ENCODE data around the gene ATP6V0A1.

The ATP6V0A1 gene

DNA sequence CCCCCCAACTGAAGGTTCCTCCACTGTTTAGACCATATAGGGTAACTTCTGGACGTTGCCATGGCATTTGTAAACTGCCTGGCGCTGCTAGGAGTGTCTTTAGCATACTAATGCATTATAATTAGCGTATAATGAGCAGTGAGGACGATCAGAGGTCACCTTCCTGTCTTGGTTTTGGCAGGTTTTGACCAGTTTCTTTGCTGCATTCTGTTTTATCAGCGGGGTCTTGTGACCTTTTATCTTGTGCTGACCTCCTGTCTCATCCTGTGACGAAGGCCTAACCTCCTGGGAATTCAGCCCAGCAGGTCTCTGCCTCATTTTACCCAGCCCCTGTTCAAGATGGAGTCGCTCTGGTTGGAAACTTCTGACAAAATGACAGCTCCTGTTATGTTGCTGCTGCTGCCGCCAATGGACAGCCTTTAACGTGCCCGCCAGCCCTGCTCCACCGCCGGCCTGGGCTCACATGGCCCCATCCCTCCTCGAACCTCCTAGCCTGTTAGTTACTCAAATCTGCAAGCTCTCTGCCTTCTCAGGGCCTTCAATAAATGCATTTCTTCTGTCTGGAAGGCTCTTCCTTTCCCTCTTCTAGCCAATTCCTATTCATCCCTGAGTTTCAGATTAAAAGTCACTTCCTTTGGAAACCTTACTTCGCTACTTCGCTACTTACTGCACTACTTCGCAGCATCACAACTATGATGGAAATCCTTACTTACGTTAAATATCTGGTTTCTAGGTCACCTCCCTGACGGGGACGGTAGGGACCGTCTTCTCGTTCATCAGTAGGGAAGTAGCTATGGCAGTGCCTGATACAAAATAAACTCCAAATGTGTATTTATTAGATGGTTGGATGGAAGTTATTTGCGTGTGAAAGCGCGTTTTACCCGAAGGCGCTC lies 76.7 kb downstream of the ATP6V0A1 start:
- H3K27ac ChIP-seq: peak overlapping the region; percentile 89
- TF ChIP-seq ZFX (IDR thresholded peaks at IDR 0.05; ENCODE audit: borderline replicate concordance): no peak
- TF ChIP-seq, protein P1, sequence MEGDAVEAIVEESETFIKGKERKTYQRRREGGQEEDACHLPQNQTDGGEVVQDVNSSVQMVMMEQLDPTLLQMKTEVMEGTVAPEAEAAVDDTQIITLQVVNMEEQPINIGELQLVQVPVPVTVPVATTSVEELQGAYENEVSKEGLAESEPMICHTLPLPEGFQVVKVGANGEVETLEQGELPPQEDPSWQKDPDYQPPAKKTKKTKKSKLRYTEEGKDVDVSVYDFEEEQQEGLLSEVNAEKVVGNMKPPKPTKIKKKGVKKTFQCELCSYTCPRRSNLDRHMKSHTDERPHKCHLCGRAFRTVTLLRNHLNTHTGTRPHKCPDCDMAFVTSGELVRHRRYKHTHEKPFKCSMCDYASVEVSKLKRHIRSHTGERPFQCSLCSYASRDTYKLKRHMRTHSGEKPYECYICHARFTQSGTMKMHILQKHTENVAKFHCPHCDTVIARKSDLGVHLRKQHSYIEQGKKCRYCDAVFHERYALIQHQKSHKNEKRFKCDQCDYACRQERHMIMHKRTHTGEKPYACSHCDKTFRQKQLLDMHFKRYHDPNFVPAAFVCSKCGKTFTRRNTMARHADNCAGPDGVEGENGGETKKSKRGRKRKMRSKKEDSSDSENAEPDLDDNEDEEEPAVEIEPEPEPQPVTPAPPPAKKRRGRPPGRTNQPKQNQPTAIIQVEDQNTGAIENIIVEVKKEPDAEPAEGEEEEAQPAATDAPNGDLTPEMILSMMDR (IDR thresholded peaks at IDR 0.05): no peak

GRCh38 chr17:42536048-42536371 lies 77.3 kb downstream of the ATP6V0A1 start, which contains the start of gene NAGLU:
Gene NAGLU, plus strand, starts transcription at chr17:42536241. Its CDS starts 32 bp downstream, at chr17:42536273.
- peak within 1 kb of the TSS; percentile 89 for H3K27ac ChIP-seq
- TF ChIP-seq, protein P1 (IDR thresholded peaks at IDR 0.05): no peak
- no peak for TF ChIP-seq ZFX (IDR thresholded peaks at IDR 0.05; ENCODE audit: borderline replicate concordance)

DNA sequence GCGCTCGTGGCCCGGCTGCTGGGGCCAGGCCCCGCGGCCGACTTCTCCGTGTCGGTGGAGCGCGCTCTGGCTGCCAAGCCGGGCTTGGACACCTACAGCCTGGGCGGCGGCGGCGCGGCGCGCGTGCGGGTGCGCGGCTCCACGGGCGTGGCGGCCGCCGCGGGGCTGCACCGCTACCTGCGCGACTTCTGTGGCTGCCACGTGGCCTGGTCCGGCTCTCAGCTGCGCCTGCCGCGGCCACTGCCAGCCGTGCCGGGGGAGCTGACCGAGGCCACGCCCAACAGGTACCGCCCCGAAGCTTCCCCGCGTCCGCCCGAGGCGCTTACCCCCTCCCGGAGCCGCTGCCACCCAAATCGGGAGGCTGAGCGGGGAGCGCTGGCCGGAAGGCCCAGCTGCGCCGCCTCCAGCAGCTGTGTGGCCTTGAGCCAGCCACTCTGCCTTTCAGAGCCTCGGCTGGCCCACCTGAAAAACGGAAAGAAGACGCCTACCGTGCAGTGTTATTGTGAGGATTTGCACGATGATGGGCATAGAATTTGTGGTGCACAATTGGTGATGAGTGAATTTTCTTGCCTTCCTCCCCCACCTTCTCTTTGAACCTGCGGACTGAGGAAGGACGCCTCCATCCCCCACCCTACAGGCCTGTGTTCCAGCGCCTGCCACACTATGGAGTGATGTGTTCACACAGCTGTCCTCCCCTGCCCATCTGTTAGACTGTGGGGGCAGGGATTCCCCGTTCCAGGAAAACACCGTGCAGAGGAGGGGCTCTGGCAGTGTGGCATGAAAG lies 77.9 kb downstream of the ATP6V0A1 start:
- no peak for TF ChIP-seq ZFX (IDR thresholded peaks at IDR 0.05; ENCODE audit: borderline replicate concordance)
- TF ChIP-seq, protein P1 (IDR thresholded peaks at IDR 0.05): peak; percentile 14; the same call in 1 of the 2 replicates
- peak overlapping the region; percentile 89 for H3K27ac ChIP-seq

DNA sequence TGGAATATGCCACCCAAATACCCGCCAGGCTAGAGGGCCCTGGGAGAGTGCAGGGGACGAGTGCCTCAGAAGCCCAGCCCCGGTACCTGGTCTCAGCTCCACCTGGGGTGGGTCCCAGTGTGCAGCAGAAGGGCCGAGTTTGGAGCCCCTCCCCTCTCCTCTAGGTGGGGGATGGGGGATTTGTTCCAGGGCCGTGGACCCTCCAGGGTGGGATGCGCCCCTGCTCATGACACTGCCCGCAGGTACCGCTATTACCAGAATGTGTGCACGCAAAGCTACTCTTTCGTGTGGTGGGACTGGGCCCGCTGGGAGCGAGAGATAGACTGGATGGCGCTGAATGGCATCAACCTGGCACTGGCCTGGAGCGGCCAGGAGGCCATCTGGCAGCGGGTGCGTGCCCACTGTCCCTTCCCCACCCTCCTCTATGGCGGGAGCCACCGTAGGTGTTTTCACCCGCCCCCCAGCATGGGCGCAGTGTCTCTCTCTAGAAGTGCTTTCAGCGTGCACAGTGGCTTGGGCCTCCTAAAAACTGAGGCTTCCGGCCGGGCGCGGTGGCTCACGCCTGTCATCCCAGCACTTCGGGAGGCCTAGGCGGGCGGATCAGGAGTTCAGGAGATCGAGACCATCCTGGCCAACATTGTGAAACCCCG lies 78.6 kb downstream of the ATP6V0A1 start:
- peak overlapping the region; percentile 89 for H3K27ac ChIP-seq
- TF ChIP-seq, protein P1 (IDR thresholded peaks at IDR 0.05): no peak
- TF ChIP-seq ZFX (IDR thresholded peaks at IDR 0.05; ENCODE audit: borderline replicate concordance): no peak

DNA sequence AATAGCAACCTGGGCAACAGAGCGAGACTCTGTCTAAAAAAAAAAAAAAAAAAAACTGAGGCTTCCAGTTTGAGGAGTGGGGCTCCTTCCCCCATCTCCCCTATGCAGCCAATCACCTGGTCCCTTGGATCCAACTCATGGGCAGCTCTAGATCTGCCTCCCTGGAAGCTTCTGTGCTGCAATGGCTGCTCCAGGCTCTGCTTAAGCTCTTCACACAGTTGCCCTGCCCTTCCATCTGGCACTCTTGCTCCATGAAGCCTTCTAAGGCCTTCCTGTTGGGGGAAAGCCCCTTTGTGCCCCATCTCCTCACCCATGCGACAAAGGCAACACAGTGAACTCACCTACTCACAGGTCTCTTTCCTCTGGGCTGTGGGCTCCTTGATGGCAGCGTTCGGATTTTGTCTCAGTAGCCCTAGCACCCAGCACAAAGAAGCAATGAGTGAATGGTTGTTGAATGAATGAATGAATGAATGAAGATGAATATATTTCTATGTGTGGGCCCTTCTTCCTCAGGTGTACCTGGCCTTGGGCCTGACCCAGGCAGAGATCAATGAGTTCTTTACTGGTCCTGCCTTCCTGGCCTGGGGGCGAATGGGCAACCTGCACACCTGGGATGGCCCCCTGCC lies 79.3 kb downstream of the ATP6V0A1 start:
- H3K27ac ChIP-seq: peak overlapping the region; percentile 89
- no peak for TF ChIP-seq ZFX (IDR thresholded peaks at IDR 0.05; ENCODE audit: borderline replicate concordance)
- TF ChIP-seq, protein P1 (IDR thresholded peaks at IDR 0.05): no peak

DNA sequence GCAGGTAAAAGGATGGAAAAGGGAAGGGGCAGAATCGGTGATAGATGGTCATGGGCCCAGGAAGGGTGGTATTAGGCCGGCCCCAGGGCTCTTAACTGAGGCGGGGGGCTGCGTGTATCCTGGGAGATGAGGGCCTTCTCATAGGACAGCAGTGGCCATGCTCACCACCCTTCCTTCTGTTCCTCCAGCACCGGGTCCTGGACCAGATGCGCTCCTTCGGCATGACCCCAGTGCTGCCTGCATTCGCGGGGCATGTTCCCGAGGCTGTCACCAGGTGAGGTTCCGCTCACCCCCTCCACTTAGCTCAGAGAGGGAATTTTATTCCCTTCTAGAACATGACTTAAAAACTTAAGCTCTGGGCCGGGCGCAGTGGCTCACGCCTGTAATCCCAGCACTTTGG lies 79.8 kb downstream of the ATP6V0A1 start:
- no peak overlapping the region for H3K27ac ChIP-seq
- TF ChIP-seq, protein P1 (IDR thresholded peaks at IDR 0.05): no peak
- no peak for TF ChIP-seq ZFX (IDR thresholded peaks at IDR 0.05; ENCODE audit: borderline replicate concordance)

- H3K27ac ChIP-seq: 0 out of 2 replicates have a peak overlapping the region, but pooled peaks have one; percentile 26
Measured at GRCh38 chr17:42540558-42540957, 81.9 kb downstream of the ATP6V0A1 start.

Data from 22Rv1 (cell line).